Retinal pigment epithelial cell (primary cell): ENCODE results near the gene PRKN.

Experiments
- DNase-seq: peaks from one replicate; pipeline ENCODE4 v3.0.0-alpha.2; 2010; ENCODE audit warnings: low read depth
- H3K4me3 ChIP-seq: 2 replicates; pipeline ENCODE4 v1.5.1; 2011; ENCODE audit warnings: mild to moderate bottlenecking, low read length, control low read depth, moderate library complexity
- TF ChIP-seq, protein P1 (sequence below): conservative IDR thresholded peaks from 2 replicates; pipeline ENCODE4 v1.5.1; 2011; ENCODE audit warnings: low read depth, low read length, control low read depth, inconsistent platforms

Gene PRKN

DNA sequence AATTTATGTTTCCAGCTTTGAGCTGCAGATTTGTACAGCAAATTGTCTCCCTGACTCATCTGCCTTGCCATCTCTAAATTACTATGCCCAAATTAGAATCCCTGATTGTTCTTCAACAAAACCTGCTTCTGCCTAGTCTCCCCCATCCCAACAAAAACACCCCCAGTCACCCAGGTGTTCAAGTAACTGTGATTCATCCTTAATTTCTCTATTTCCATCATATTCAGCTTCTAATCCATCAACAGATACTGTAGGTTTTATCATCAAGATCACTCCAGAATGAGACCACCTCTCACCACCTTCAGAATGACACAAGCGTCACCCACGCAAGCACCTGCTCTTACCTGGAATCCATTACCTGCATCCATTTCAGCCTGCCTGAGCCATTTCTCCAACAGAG, 498.5 kb downstream of the PRKN start:
- TF ChIP-seq, protein P1, sequence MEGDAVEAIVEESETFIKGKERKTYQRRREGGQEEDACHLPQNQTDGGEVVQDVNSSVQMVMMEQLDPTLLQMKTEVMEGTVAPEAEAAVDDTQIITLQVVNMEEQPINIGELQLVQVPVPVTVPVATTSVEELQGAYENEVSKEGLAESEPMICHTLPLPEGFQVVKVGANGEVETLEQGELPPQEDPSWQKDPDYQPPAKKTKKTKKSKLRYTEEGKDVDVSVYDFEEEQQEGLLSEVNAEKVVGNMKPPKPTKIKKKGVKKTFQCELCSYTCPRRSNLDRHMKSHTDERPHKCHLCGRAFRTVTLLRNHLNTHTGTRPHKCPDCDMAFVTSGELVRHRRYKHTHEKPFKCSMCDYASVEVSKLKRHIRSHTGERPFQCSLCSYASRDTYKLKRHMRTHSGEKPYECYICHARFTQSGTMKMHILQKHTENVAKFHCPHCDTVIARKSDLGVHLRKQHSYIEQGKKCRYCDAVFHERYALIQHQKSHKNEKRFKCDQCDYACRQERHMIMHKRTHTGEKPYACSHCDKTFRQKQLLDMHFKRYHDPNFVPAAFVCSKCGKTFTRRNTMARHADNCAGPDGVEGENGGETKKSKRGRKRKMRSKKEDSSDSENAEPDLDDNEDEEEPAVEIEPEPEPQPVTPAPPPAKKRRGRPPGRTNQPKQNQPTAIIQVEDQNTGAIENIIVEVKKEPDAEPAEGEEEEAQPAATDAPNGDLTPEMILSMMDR, result no peak
- DNase-seq, result no peak

DNA sequence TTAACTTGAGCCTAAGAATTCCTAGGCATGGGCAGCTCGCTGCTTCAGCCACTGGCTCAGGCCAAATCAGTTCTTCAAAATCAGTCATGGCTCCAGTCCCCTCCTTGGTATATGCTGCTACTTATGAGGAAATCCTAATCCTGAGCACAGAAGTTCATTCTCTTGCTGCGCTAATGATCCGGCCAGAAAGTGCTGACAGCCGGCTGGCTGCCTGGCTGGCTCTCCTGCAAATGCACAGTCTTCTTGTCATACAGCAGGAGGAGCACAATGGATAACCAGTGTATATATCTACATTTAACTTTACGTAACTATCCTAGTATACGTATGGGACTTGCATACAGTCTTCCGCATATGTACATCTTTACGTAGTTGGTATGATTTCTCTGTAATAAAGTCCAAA, 500.8 kb downstream of the PRKN start:
- TF ChIP-seq, protein P1, result no peak
- H3K4me3 ChIP-seq, result no peak overlapping the region
- DNase-seq, result peak; percentile 10

More for the DNA sequence above, 498.5 kb downstream of the PRKN start:
- no peak overlapping the region for H3K4me3 ChIP-seq

DNA sequence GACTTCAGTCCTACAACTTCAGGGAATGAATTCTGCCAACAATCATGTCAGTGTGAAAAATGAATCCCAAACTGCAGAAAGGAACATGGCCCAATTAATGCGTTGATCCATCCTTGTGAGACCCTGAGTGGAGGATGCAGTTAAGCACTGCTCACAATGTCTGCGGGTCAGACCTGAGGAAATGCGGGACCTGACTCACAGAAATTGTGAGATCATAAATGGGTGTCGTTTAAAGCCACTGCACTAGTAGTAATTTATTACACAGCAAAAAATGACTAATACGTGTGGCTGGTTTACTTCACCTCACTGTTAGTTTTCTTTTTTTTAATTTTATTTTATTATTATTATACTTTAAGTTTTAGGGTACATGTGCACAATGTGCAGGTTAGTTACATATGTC, 505.0 kb downstream of the PRKN start:
- H3K4me3 ChIP-seq, result no peak overlapping the region
- DNase-seq, result no peak
- TF ChIP-seq, protein P1, result no peak

DNA sequence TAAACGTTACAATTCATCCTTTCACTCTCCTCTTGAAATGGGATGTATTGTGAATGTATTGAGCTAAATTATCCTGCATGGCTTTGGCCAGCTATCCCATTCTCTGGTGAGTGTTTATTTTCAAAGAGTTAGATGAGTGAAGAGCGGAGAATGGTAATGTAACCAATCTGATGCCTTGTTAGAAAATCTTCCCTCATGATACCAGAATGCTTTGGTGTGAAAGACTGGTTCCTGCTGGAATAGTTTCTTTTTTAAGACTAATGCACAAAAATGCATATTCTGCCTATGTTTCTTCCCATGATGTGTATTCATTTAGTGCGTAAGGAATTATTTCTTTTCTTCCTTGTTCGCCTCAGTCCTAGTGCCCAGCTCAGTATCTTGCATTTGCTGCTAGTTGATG, 506.7 kb downstream of the PRKN start:
- no peak overlapping the region for H3K4me3 ChIP-seq
- TF ChIP-seq, protein P1, result no peak
- DNase-seq, result no peak

DNA sequence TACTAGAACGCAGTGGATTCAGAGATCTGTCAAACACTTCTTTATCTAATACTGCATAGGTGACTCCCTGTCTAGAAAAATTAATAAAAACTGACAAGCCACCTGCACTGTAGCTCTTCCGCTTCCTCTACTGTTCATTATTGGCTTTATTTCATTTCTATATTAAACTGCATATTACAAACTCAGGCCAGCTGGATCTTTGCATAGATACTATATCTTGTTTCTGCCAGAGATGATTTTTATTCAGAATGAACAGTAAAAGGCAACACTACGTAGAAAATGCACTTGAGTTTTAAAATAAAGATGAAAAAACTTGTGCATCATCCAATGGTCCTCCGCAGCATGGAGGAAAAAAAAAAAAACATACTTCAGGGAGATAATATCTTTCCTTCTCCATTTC, 508.3 kb downstream of the PRKN start:
- no peak for DNase-seq
- no peak overlapping the region for H3K4me3 ChIP-seq
- TF ChIP-seq, protein P1, result no peak

DNA sequence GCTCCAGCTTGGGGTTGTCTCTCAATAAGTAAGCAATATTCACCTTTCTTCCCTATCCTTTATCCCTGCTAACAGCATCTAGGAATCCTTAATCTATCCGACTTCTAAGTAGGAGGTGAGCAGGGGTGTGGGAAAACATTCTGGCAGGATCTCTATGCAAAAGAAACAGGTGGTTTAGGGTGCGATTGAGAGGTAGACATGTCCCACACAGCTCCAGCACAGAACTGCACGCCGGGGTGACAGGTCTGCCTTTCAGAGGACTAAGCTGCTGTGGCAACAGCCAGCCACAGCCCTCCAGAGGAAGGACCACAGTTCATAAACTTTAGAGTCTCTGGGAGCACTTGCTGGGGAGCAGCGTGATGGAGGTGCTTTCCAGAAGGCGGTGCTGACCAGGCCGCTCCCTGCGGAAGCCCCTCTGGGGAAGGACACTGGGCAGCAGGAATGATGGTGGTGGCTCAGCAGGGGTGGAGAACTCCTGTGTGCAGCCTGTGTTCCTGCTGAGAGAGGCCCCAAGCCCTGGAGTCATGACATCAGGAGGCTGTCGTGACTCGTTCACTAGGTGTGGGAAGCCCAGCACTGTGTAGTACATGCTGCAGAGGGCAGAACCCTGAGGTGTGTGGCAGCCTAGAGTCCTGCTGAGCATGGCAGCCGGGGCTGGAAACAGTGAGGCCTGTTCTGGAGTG, 509.6 kb downstream of the PRKN start:
- H3K4me3 ChIP-seq, result no peak overlapping the region

DNA sequence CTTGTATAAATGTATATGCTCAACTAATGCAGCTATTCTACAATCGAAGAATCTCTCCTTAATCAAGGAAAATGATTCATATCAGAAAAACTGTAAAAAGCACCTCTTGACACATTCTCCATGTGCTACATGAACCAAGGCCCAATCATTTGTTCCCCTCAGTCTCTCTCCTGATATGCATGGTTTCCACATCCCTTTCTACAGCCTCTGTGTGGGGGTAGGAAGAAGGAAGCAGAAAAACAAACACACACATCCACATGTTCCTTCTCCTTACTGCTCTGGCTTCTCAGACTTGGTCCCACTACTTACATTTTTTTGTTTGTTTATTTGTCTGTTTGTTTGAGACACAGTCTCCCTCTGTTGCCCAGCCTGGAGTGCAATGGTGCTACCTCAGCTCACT, 510.5 kb downstream of the PRKN start:
- TF ChIP-seq, protein P1, result no peak
- DNase-seq, result no peak
- H3K4me3 ChIP-seq, result no peak overlapping the region

More for the DNA sequence above, 509.6 kb downstream of the PRKN start:
- TF ChIP-seq, protein P1, result no peak
- no peak for DNase-seq
